HepG2 (cell line): Measurements from ENCODE around the gene NOL4L. TPM values are rescaled to one million over a fixed set of nuclear protein-coding genes. Genes with fewer than 3 reads are reported as not detected.

Experiments
- ARHGAP35 ChIP-seq: sonication (generic); formaldehyde crosslinking; IDR thresholded peaks from 2 replicates; pipeline ENCODE4 v1.9.0; 2022; ENCODE audit warnings: mild to moderate bottlenecking, inconsistent platforms, moderate library complexity, missing genetic modification reagents, borderline replicate concordance
- EED ChIP-seq: sonication (generic); formaldehyde crosslinking; IDR thresholded peaks from 2 replicates; pipeline ENCODE4 v1.5.0; 2020; ENCODE audit warnings: mild to moderate bottlenecking, missing genetic modification reagents
- GABPB1 ChIP-seq: IDR thresholded peaks from 2 replicates; pipeline ENCODE4 v1.6.1; 2016; ENCODE audit warnings: mild to moderate bottlenecking, missing genetic modification reagents, moderate library complexity, missing compliant biosample characterization
- NFIC ChIP-seq: IDR thresholded peaks from 2 replicates; pipeline ENCODE4 v1.6.1; 2012; ENCODE audit warnings: mild to moderate bottlenecking, low read length, inconsistent platforms
- RAD51 ChIP-seq: fragments of 450-650 bp; IDR thresholded peaks from 2 replicates; pipeline ENCODE4 v1.6.1; 2016; ENCODE audit warnings: borderline replicate concordance
- STAG1 ChIP-seq: sonication (generic); formaldehyde crosslinking; IDR thresholded peaks from 2 replicates; pipeline ENCODE4 v1.4.0; 2020; ENCODE audit warnings: missing genetic modification reagents
- WIZ ChIP-seq: sonication (generic); formaldehyde crosslinking; IDR thresholded peaks from 2 replicates; pipeline ENCODE4 v1.5.1; 2020; ENCODE audit warnings: mild to moderate bottlenecking, missing genetic modification reagents
- ZKSCAN8 ChIP-seq: IDR thresholded peaks from 2 replicates; pipeline ENCODE4 v1.6.1; 2016; ENCODE audit warnings: borderline replicate concordance, missing genetic modification reagents, missing compliant biosample characterization
- ZNF296 ChIP-seq: sonication (generic); formaldehyde crosslinking; conservative IDR thresholded peaks from 2 replicates; pipeline ENCODE4 v1.5.0; 2020; ENCODE audit warnings: mild to moderate bottlenecking, missing genetic modification reagents
- ZNF484 ChIP-seq: sonication (generic); formaldehyde crosslinking; IDR thresholded peaks from 2 replicates; pipeline ENCODE4 v1.5.1; 2020; ENCODE audit warnings: mild to moderate bottlenecking, low read depth, missing genetic modification reagents, borderline replicate concordance
- ZNF850 ChIP-seq: sonication (generic); formaldehyde crosslinking; conservative IDR thresholded peaks from 2 replicates; pipeline ENCODE4 v1.9.0; 2021; ENCODE audit warnings: mild to moderate bottlenecking, missing genetic modification reagents
- polyA plus RNA-seq, 8 experiments: library from polyadenylated mRNA; depleted of rRNA in 3 of 8; stranded (reverse) in 7 of 8; unstranded in 1 of 8; fragments of >200 nt; fragmentation: Illumina TruSeq in 4 of 8; extraction: Trizol in 4 of 8; gene quantifications; 2 replicates each; pipeline versions ENCODE4 v1.2.1 to v1.2.3, GENCODE V29; 2011 to 2016; ENCODE audit warnings: low read depth in 4 of 8, missing spikeins in 1 of 8, mixed read lengths in 1 of 8; ENCODE audit not compliant: insufficient read depth in 1 of 8
- total RNA-seq, 5 experiments: library from RNA; depleted of rRNA; stranded (reverse); fragments of >200 nt; fragmentation: Illumina TruSeq; extraction: Trizol; gene quantifications; 2 replicates each; pipeline ENCODE4 v1.2.3, GENCODE V29; 2016; ENCODE audit warnings: low read depth in 1 of 5
- TF ChIP-seq, protein P1 (sequence below): sonication (generic); formaldehyde crosslinking; IDR thresholded peaks from 2 replicates; pipeline ENCODE4 v1.9.0; 2021; ENCODE audit warnings: missing genetic modification reagents, borderline replicate concordance
- TF ChIP-seq, protein P2 (sequence below): sonication (generic); formaldehyde crosslinking; IDR thresholded peaks from 2 replicates; pipeline ENCODE4 v1.5.1; 2020; ENCODE audit warnings: mild to moderate bottlenecking, missing genetic modification reagents, borderline replicate concordance
- TF ChIP-seq, protein P3 (sequence below): sonication (generic); formaldehyde crosslinking; IDR thresholded peaks from 2 replicates; pipeline ENCODE4 v1.5.1; 2020; ENCODE audit warnings: mild to moderate bottlenecking, missing genetic modification reagents
- TF ChIP-seq, protein P4 (sequence below): sonication (generic); formaldehyde crosslinking; IDR thresholded peaks from one replicate; pipeline ENCODE4 v1.5.1; 2020; ENCODE audit warnings: mild to moderate bottlenecking, missing genetic modification reagents; ENCODE audit errors: not compliant biosample characterization

The NOL4L gene
- total and polyA plus RNA-seq, 2 of the 13 experiments (the other 11 are each of a cell fraction or from before 2014, with no cell fraction given): 16.6 to 35.4 TPM

DNA sequence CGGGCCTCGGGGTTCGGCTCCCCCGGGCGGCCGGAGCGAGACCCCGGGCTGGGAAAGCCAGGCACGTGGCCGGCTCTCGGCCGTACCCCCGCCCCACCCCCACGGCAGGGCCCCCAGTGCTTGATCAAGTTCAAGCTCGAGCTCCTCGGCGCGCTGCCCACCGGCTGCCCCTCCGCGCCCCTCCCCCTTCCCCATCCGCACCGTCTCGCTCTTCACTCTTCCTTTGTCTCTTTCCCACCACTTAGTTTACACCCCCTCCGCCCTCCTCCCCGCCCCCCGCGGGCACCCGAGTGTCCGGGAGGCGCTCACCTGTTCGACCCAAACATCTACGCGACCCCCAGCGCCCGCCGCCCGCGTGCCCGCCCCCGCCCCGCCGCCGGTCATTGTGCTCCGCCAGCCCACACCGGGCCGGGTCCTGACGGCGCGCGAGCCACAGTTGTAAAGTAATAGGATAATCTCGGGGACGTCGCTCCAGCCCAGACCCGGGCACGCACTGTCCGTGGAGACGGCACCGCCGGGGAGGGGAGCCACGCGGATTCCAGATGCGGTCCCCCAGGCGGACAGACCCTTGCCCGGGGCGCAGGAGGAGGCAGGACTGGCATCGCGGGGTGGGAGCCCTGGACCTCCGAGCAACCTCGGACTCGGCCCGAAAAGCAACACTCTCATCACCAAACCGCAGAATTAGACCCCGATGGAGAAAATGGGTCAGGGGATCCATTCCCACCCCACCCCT, 100.7 kb downstream of the NOL4L start (continued):
- no peak for TF ChIP-seq ZNF296 (CRISPR knock-in tag)
- TF ChIP-seq WIZ (CRISPR knock-in tag): no peak
- TF ChIP-seq EED (CRISPR knock-in tag): no peak
- no peak for TF ChIP-seq ZNF850 (CRISPR knock-in tag)
- TF ChIP-seq, protein P1, sequence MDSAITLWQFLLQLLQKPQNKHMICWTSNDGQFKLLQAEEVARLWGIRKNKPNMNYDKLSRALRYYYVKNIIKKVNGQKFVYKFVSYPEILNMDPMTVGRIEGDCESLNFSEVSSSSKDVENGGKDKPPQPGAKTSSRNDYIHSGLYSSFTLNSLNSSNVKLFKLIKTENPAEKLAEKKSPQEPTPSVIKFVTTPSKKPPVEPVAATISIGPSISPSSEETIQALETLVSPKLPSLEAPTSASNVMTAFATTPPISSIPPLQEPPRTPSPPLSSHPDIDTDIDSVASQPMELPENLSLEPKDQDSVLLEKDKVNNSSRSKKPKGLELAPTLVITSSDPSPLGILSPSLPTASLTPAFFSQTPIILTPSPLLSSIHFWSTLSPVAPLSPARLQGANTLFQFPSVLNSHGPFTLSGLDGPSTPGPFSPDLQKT (CRISPR knock-in tag): no peak
- no peak for TF ChIP-seq ZNF484 (CRISPR knock-in tag)
- TF ChIP-seq, protein P2, sequence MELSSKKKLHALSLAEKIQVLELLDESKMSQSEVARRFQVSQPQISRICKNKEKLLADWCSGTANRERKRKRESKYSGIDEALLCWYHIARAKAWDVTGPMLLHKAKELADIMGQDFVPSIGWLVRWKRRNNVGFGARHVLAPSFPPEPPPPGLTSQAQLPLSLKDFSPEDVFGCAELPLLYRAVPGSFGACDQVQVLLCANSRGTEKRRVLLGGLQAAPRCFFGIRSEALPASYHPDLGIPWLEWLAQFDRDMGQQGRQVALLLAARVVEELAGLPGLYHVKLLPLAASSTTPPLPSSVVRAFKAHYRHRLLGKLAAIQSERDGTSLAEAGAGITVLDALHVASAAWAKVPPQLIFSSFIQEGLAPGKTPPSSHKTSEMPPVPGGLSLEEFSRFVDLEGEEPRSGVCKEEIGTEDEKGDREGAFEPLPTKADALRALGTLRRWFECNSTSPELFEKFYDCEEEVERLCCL (CRISPR knock-in tag): no peak
- no peak for TF ChIP-seq RAD51
- TF ChIP-seq STAG1 (CRISPR knock-in tag): no peak
- no peak for TF ChIP-seq ARHGAP35
- peak; percentile 6; the same call in 1 of the 2 replicates for TF ChIP-seq GABPB1 (CRISPR knock-in tag)
- no peak for TF ChIP-seq NFIC
- TF ChIP-seq, protein P3, sequence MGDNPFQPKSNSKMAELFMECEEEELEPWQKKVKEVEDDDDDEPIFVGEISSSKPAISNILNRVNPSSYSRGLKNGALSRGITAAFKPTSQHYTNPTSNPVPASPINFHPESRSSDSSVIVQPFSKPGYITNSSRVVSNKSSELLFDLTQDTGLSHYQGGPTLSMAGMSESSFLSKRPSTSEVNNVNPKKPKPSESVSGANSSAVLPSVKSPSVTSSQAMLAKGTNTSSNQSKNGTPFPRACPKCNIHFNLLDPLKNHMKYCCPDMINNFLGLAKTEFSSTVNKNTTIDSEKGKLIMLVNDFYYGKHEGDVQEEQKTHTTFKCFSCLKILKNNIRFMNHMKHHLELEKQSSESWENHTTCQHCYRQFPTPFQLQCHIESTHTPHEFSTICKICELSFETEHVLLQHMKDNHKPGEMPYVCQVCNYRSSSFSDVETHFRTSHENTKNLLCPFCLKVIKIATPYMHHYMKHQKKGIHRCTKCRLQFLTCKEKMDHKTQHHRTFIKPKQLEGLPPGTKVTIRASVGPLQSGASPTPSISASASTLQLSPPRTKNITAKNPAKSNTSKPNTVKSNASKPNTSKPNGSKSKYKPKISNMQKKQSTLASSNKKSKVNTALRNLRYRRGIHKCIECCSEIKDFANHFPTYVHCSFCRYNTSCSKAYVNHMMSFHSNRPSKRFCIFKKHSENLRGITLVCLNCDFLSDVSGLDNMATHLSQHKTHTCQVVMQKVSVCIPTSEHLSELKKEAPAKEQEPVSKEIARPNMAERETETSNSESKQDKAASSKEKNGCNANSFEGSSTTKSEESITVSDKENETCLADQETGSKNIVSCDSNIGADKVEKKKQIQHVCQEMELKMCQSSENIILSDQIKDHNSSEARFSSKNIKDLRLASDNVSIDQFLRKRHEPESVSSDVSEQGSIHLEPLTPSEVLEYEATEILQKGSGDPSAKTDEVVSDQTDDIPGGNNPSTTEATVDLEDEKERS (CRISPR knock-in tag): no peak
- no peak for TF ChIP-seq ZKSCAN8 (CRISPR knock-in tag)
- TF ChIP-seq, protein P4, sequence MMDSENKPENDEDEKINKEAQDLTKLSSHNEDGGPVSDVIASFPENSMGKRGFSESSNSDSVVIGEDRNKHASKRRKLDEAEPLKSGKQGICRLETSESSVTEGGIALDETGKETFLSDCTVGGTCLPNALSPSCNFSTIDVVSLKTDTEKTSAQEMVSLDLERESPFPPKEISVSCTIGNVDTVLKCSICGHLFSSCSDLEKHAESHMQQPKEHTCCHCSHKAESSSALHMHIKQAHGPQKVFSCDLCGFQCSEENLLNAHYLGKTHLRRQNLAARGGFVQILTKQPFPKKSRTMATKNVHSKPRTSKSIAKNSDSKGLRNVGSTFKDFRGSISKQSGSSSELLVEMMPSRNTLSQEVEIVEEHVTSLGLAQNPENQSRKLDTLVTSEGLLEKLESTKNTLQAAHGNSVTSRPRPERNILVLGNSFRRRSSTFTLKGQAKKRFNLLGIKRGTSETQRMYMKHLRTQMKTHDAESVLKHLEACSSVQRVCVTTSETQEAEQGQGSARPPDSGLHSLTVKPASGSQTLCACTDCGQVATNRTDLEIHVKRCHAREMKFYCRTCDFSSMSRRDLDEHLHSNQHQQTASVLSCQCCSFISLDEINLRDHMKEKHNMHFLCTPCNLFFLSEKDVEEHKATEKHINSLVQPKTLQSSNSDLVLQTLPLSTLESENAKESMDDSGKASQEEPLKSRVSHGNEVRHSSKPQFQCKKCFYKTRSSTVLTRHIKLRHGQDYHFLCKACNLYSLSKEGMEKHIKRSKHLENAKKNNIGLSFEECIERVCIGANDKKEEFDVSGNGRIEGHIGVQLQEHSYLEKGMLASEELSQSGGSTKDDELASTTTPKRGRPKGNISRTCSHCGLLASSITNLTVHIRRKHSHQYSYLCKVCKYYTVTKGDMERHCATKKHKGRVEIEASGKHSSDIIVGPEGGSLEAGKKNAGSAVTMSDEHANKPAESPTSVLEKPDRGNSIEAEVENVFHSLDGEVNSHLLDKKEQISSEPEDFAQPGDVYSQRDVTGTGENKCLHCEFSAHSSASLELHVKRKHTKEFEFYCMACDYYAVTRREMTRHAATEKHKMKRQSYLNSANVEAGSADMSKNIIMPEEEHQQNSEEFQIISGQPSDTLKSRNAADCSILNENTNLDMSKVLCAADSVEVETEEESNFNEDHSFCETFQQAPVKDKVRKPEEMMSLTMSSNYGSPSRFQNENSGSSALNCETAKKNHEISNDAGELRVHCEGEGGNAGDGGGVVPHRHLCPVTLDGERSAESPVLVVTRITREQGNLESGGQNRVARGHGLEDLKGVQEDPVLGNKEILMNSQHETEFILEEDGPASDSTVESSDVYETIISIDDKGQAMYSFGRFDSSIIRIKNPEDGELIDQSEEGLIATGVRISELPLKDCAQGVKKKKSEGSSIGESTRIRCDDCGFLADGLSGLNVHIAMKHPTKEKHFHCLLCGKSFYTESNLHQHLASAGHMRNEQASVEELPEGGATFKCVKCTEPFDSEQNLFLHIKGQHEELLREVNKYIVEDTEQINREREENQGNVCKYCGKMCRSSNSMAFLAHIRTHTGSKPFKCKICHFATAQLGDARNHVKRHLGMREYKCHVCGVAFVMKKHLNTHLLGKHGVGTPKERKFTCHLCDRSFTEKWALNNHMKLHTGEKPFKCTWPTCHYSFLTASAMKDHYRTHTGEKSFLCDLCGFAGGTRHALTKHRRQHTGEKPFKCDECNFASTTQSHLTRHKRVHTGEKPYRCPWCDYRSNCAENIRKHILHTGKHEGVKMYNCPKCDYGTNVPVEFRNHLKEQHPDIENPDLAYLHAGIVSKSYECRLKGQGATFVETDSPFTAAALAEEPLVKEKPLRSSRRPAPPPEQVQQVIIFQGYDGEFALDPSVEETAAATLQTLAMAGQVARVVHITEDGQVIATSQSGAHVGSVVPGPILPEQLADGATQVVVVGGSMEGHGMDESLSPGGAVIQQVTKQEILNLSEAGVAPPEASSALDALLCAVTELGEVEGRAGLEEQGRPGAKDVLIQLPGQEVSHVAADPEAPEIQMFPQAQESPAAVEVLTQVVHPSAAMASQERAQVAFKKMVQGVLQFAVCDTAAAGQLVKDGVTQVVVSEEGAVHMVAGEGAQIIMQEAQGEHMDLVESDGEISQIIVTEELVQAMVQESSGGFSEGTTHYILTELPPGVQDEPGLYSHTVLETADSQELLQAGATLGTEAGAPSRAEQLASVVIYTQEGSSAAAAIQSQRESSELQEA (CRISPR knock-in tag): no peak
